AG10803 (cell line): ENCODE results near the gene CD226.
A peak's percentile ranks its signal among the peaks of the same experiment; 100 is the strongest.

Source experiments
- DNase-seq: peaks from one replicate; pipeline ENCODE4 v3.0.0; 2010; ENCODE audit warnings: low read depth
- H3K4me3 ChIP-seq: 2 replicates; pipeline ENCODE4 v1.5.1; 2011; ENCODE audit warnings: mild to moderate bottlenecking, low read length, control low read depth
- CTCF ChIP-seq: conservative IDR thresholded peaks from 2 replicates; pipeline ENCODE4 v1.5.1; 2011; ENCODE audit warnings: mild to moderate bottlenecking, low read length, control low read depth, inconsistent platforms

Gene CD226

GRCh38 chr18:69878213-69878933 lies 69.3 kb downstream of the CD226 start:
- H3K4me3 ChIP-seq: no peak overlapping the region
- no peak for DNase-seq
- TF ChIP-seq CTCF: no peak

GRCh38 chr18:69876490-69876889 lies 71.2 kb downstream of the CD226 start:
- no peak for DNase-seq
- no peak for TF ChIP-seq CTCF
- H3K4me3 ChIP-seq: no peak overlapping the region

- no peak overlapping the region for H3K4me3 ChIP-seq
- DNase-seq: peak; percentile 60
- no peak for TF ChIP-seq CTCF
Measured at GRCh38 chr18:69874058-69874457, 73.6 kb downstream of the CD226 start.

GRCh38 chr18:69872661-69873060 lies 75.0 kb downstream of the CD226 start:
- H3K4me3 ChIP-seq: no peak overlapping the region
- no peak for TF ChIP-seq CTCF

GRCh38 chr18:69871363-69871762 lies 76.3 kb downstream of the CD226 start:
- no peak overlapping the region for H3K4me3 ChIP-seq
- TF ChIP-seq CTCF: no peak
- DNase-seq: no peak

More at GRCh38 chr18:69872661-69873060, 75.0 kb downstream of the CD226 start:
- DNase-seq: no peak

GRCh38 chr18:69870736-69871135 lies 76.9 kb downstream of the CD226 start:
- no peak for TF ChIP-seq CTCF
- no peak for DNase-seq
- H3K4me3 ChIP-seq: no peak overlapping the region

GRCh38 chr18:69866212-69866611 lies 81.5 kb downstream of the CD226 start:
- DNase-seq: no peak
- no peak overlapping the region for H3K4me3 ChIP-seq
- no peak for TF ChIP-seq CTCF
